ENCODE measurements around the gene MEGF8. TPM values are rescaled to one million over a fixed set of nuclear protein-coding genes. Genes with fewer than 3 reads are reported as not detected.
A peak's percentile ranks its signal among the peaks of the same experiment; 100 is the strongest.
"Not testable (repeated sequence)": the region's sequence is repeated elsewhere in the genome, so short reads cannot be mapped to it uniquely, and the experiment has no call there.

The MEGF8 gene
- total RNA-seq, 2 experiments from 2014 or later = 5.2 to 5.3 TPM

DNA sequence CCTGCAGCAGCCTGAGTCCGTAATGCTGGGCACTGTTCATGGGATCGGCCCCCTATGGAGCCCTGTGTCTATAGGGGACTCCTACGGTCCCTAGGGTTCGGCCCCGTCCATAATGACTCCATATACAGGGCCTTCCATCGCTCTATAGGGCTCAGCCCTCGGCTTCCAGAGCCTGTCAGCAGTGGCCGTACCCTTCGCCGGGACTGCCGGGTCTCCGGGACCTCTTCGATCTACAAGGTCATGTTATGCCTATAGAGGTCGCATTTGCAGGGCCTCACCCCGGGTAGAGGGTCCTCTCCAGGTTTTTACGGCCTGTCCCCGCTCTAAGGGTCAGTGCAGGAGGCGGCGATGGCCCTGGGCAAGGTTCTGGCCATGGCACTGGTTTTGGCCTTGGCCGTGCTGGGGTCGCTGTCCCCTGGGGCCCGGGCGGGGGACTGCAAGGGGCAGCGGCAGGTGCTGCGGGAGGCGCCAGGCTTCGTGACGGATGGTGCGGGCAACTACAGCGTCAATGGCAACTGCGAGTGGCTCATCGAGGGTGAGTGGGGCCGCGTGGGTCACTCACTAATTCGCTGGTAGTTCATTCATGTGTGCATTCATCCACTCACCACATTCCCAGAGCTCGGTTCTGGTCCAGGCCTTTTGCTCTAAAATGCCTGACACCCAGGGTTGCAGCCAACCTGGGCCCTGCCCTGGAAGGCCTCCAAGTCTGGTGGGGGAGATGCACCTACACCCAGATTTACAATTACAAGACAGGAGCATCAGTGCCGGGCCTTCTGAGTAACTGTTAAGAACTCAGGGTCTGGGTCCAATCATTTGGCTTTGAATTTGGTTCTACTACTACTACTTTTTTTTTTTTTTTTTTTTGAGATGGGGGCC lies 699 bp downstream of the MEGF8 start:
- intact Hi-C loops (cut with DNase I, micrococcal nuclease) = loop anchor here (1.0 to 2.0 kb wide), 17 partner anchors 24 to 929 kb away; partner anchors contain the start of genes ZNF526 (in 2 of the 2), BCKDHA (in 1 of the 2), DEDD2 (in 1 of the 2) and EXOSC5 (in 1 of the 2)
- ChIA-PET CTCF (no interaction called here), POLR2A (no interaction called here)
- Mint-ChIP-seq H3K4me3 (peak overlapping the region; percentile 80), H3K9me3 (ENCODE audit: low read depth) (no peaks in the 10 kb centered on the region), H3K27me3 (peaks cover 12% of the 10 kb centered on the region), H3K4me1 (peaks cover 12% of the 10 kb centered on the region), H3K27ac (peak overlapping the region; percentile 67), H3K36me3 (ENCODE audit: low read depth) (no peaks in the 10 kb centered on the region)
- ATAC-seq = peak; percentile 6
- DNase-seq = peak; percentile 53

DNA sequence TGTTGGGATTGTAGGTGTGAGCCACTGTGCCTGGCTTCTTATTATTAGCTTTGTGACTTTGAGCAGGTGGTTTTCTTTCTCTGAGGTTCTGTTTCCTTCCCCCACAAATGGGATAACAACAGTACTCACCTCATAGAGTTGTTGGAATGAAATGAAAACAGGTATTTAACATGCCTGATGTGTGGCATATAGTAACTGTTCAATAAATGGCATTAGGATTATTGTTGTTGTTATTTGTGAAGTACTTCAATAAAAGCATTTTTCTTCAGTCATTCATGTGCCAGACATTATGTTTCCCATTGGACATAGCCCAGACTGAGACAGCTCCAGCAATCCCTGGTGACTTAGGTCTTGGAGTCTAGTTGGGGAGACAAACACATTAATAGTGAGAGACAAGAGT lies 1.5 kb downstream of the MEGF8 start:
- H3K4me3 Mint-ChIP-seq = peak overlapping the region; percentile 80
- peaks cover 12% of the 10 kb centered on the region for H3K4me1 Mint-ChIP-seq
- POLR2A ChIA-PET = no interaction called here
- ATAC-seq (no peak), DNase-seq (no peak)
- H3K9me3 Mint-ChIP-seq (ENCODE audit: low read depth) = no peaks in the 10 kb centered on the region
- no peaks in the 10 kb centered on the region for H3K36me3 Mint-ChIP-seq (ENCODE audit: low read depth)
- H3K27me3 Mint-ChIP-seq = peaks cover 12% of the 10 kb centered on the region
- intact Hi-C loops (cut with DNase I, micrococcal nuclease) = no loop called here
- no peak overlapping the region for H3K27ac Mint-ChIP-seq
- CTCF ChIA-PET = no interaction called here

DNA sequence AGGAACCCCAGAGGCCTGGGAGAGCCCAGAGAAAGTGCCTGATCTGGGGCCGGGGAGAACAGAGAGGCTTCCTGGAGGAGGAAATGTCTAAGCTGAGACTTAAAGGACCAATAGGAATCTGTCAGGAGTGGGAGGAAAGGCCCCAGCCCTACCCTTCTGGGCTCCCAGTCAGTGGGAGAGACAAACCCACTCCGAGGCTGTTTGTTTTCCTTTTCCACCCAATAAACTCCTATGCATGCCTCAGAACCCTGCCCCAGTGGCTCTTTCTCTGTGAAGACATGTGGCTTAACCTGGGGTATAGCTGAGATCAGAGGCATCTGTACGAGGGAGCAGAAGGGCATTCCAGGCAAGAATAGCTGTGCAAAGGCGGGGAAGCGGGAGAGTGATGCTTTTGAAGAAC lies 1.9 kb downstream of the MEGF8 start:
- Mint-ChIP-seq H3K4me1 (peaks cover 12% of the 10 kb centered on the region), H3K9me3 (ENCODE audit: low read depth) (no peaks in the 10 kb centered on the region), H3K4me3 (no peak overlapping the region), H3K36me3 (ENCODE audit: low read depth) (no peaks in the 10 kb centered on the region), H3K27ac (no peak overlapping the region), H3K27me3 (peaks cover 12% of the 10 kb centered on the region)
- POLR2A ChIA-PET = no interaction called here
- ATAC-seq (no peak), DNase-seq (no peak)
- intact Hi-C loops (cut with DNase I, micrococcal nuclease) = no loop called here
- CTCF ChIA-PET = interaction anchor here (1.1 kb wide), 1 partner anchor 23 kb away, joined by 3 read pairs; no protein-coding TSS in a partner anchor

- ChIA-PET POLR2A (interaction anchor here (0.5 kb wide), 1 partner anchor 9 kb away, joined by 4 read pairs; no protein-coding TSS in a partner anchor), CTCF (interaction anchor here (1.1 kb wide), 1 partner anchor 24 kb away, joined by 3 read pairs; no protein-coding TSS in a partner anchor)
- no peaks in the 10 kb centered on the region for H3K36me3 Mint-ChIP-seq (ENCODE audit: low read depth)
- H3K27me3 Mint-ChIP-seq = peaks cover 10% of the 10 kb centered on the region
- ATAC-seq (no peak), DNase-seq (no peak)
- intact Hi-C loops (cut with DNase I, micrococcal nuclease) = no loop called here
- H3K27ac Mint-ChIP-seq = no peak overlapping the region
- no peak overlapping the region for H3K4me3 Mint-ChIP-seq
- peaks cover 12% of the 10 kb centered on the region for H3K4me1 Mint-ChIP-seq
- no peaks in the 10 kb centered on the region for H3K9me3 Mint-ChIP-seq (ENCODE audit: low read depth)
Measured at GRCh38 chr19:42328106-42328505, 2.7 kb downstream of the MEGF8 start.

GRCh38 chr19:42328854-42329253 lies 3.4 kb downstream of the MEGF8 start:
- ChIA-PET POLR2A (no interaction called here), CTCF (interaction anchor here (1.0 kb wide), 1 partner anchor 72 kb away, joined by 4 read pairs; no protein-coding TSS in a partner anchor)
- intact Hi-C loops (cut with DNase I, micrococcal nuclease) = no loop called here
- DNase-seq (no peak), ATAC-seq (no peak)
- H3K4me1 Mint-ChIP-seq = peaks cover 12% of the 10 kb centered on the region
- H3K27ac Mint-ChIP-seq = no peak overlapping the region
- H3K36me3 Mint-ChIP-seq (ENCODE audit: low read depth) = no peaks in the 10 kb centered on the region
- no peak overlapping the region for H3K4me3 Mint-ChIP-seq
- no peaks in the 10 kb centered on the region for H3K9me3 Mint-ChIP-seq (ENCODE audit: low read depth)
- peaks cover 5% of the 10 kb centered on the region for H3K27me3 Mint-ChIP-seq

GRCh38 chr19:42330241-42330711 lies 4.8 kb downstream of the MEGF8 start:
- no peaks in the 10 kb centered on the region for H3K36me3 Mint-ChIP-seq (ENCODE audit: low read depth)
- no peaks in the 10 kb centered on the region for H3K9me3 Mint-ChIP-seq (ENCODE audit: low read depth)
- no peak overlapping the region for H3K4me3 Mint-ChIP-seq
- POLR2A ChIA-PET = no interaction called here
- H3K27ac Mint-ChIP-seq = no peak overlapping the region
- intact Hi-C loops (cut with DNase I, micrococcal nuclease) = no loop called here
- CTCF ChIA-PET = interaction anchor here (1.2 to 1.4 kb wide), 2 partner anchors 13 to 108 kb away, joined by 3 to 4 read pairs; no protein-coding TSS in a partner anchor
- H3K4me1 Mint-ChIP-seq = peaks cover 6% of the 10 kb centered on the region
- ATAC-seq (no peak), DNase-seq (no peak)
- no peaks in the 10 kb centered on the region for H3K27me3 Mint-ChIP-seq

- ChIA-PET CTCF (interaction anchor here (0.7 to 1.2 kb wide), 2 partner anchors 10 to 12 kb away, joined by 3 to 4 read pairs; no protein-coding TSS in a partner anchor), POLR2A (interaction anchor here (0.6 kb wide), 1 partner anchor 1348 kb away, joined by 4 read pairs; no protein-coding TSS in a partner anchor)
- H3K27me3 Mint-ChIP-seq; DNase-seq; H3K9me3 Mint-ChIP-seq (ENCODE audit: low read depth); H3K4me3 Mint-ChIP-seq; H3K36me3 Mint-ChIP-seq (ENCODE audit: low read depth); H3K27ac Mint-ChIP-seq; intact Hi-C loops (cut with DNase I, micrococcal nuclease); H3K4me1 Mint-ChIP-seq; ATAC-seq: not testable (repeated sequence)
Measured at GRCh38 chr19:42331333-42331732, 5.9 kb downstream of the MEGF8 start.

GRCh38 chr19:42332059-42332458 lies 6.6 kb downstream of the MEGF8 start:
- Mint-ChIP-seq H3K9me3 (ENCODE audit: low read depth) (no peaks in the 10 kb centered on the region), H3K36me3 (ENCODE audit: low read depth) (no peaks in the 10 kb centered on the region), H3K4me1 (peaks cover 2% of the 10 kb centered on the region), H3K4me3 (no peak overlapping the region), H3K27me3 (no peaks in the 10 kb centered on the region), H3K27ac (no peak overlapping the region)
- intact Hi-C loops (cut with DNase I, micrococcal nuclease) = no loop called here
- DNase-seq = no peak
- POLR2A ChIA-PET = no interaction called here
- ATAC-seq = no peak
- CTCF ChIA-PET = no interaction called here

DNA sequence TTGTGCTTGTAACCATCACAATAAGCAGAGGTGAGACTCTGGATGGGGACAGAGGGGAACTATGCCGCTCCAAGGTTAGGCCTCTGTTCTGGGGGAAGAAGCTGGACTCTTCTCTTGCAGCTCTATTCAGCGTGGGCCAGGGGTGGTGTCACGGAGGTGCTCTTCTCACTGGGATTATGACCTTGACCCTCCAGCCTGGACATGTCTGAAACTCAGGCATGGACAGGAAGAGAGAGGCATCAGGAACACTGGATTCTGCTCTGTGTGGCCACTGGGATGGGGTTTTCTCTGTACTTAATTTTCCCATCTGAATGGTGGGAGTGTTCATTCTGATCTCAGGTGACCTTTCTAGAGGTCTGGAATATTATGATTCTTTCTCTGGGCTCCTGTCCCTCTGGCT lies 7.6 kb downstream of the MEGF8 start:
- no peak overlapping the region for H3K27ac Mint-ChIP-seq
- ATAC-seq = no peak
- H3K4me1 Mint-ChIP-seq = no peaks in the 10 kb centered on the region
- H3K27me3 Mint-ChIP-seq = no peaks in the 10 kb centered on the region
- POLR2A ChIA-PET = no interaction called here
- no peaks in the 10 kb centered on the region for H3K9me3 Mint-ChIP-seq (ENCODE audit: low read depth)
- DNase-seq = no peak
- intact Hi-C loops (cut with DNase I, micrococcal nuclease) = no loop called here
- no peaks in the 10 kb centered on the region for H3K36me3 Mint-ChIP-seq (ENCODE audit: low read depth)
- CTCF ChIA-PET = no interaction called here
- no peak overlapping the region for H3K4me3 Mint-ChIP-seq

- intact Hi-C loops (cut with DNase I, micrococcal nuclease) = no loop called here
- Mint-ChIP-seq H3K36me3 (ENCODE audit: low read depth) (no peaks in the 10 kb centered on the region), H3K27ac (no peak overlapping the region), H3K9me3 (ENCODE audit: low read depth) (no peaks in the 10 kb centered on the region), H3K4me3 (no peak overlapping the region), H3K4me1 (no peaks in the 10 kb centered on the region), H3K27me3 (no peaks in the 10 kb centered on the region)
- ATAC-seq (no peak), DNase-seq (no peak)
- ChIA-PET CTCF (no interaction called here), POLR2A (no interaction called here)
Measured at GRCh38 chr19:42333975-42334696, 8.7 kb downstream of the MEGF8 start.

- ATAC-seq (no peak), DNase-seq (no peak)
- H3K27ac Mint-ChIP-seq = no peak overlapping the region
- H3K4me1 Mint-ChIP-seq = no peaks in the 10 kb centered on the region
- H3K27me3 Mint-ChIP-seq = no peaks in the 10 kb centered on the region
- no peak overlapping the region for H3K4me3 Mint-ChIP-seq
- no peaks in the 10 kb centered on the region for H3K36me3 Mint-ChIP-seq (ENCODE audit: low read depth)
- intact Hi-C loops (cut with DNase I, micrococcal nuclease) = no loop called here
- POLR2A ChIA-PET = no interaction called here
- no peaks in the 10 kb centered on the region for H3K9me3 Mint-ChIP-seq (ENCODE audit: low read depth)
- CTCF ChIA-PET = no interaction called here
Measured at GRCh38 chr19:42334697-42335373, 9.4 kb downstream of the MEGF8 start.

Measured in activated CD4-positive, alpha-beta T cell treated with anti-CD3 and anti-CD28 coated beads for 36 hours (primary cell).